ENCODE data around the gene CAPN14.

DNA sequence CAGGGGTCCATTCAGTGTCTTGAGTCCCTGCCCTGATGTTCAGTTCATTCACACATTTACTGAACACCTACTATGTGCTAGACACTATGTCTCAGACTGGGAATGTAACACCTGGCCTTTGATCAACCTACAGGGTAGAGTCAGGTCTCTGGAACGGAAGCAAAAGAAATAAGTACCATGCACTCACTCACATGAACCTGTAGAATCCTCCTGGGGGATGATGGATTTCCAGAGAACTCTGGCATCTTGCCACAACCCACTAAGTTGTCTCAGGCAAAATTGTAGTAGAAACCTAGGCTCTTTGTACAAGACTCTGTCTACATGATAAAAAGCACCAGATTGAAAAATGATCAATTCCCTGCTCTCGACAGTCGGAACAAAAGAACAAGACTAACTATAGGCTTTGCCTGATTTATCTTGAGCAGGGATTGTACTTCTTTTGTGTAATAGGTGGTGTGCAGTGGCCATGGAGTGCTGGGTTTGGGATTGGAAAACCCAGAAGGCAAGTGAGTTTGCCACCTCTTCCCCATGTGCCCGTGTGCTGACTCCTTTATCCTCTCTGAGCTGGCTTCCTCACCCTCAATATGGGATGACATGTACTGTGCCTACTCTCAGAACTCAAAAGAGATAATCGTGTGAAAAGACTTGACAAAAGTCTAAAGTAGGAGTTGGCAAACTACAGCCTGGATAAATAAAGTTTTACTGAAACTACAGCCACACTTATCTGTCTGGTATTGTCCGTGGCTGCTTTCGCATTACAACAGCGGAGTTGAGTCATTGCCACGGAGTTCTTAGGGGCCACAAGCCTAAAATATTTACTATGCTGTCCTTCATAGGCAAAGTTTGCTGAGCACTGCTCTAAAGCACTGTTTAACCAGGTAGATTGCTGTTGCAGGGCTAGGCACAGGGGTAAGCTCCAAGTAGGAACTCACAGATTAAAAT, 4.4 kb downstream of the CAPN14 start:
- TF ChIP-seq TOX (CRISPR knock-in tag; IDR thresholded peaks at IDR 0.05; ENCODE audit: borderline replicate concordance) (no peak), ZFP30 (CRISPR knock-in tag; IDR thresholded peaks at IDR 0.05) (no peak), ZNF8 (CRISPR knock-in tag; IDR thresholded peaks at IDR 0.05) (no peak), CSDC2 (CRISPR knock-in tag; IDR thresholded peaks at IDR 0.05) (no peak), ZC3H10 (CRISPR knock-in tag; IDR thresholded peaks at IDR 0.05) (no peak)
- TF ChIP-seq, protein P1, sequence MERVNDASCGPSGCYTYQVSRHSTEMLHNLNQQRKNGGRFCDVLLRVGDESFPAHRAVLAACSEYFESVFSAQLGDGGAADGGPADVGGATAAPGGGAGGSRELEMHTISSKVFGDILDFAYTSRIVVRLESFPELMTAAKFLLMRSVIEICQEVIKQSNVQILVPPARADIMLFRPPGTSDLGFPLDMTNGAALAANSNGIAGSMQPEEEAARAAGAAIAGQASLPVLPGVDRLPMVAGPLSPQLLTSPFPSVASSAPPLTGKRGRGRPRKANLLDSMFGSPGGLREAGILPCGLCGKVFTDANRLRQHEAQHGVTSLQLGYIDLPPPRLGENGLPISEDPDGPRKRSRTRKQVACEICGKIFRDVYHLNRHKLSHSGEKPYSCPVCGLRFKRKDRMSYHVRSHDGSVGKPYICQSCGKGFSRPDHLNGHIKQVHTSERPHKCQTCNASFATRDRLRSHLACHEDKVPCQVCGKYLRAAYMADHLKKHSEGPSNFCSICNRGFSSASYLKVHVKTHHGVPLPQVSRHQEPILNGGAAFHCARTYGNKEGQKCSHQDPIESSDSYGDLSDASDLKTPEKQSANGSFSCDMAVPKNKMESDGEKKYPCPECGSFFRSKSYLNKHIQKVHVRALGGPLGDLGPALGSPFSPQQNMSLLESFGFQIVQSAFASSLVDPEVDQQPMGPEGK (CRISPR knock-in tag; IDR thresholded peaks at IDR 0.05; ENCODE audit: borderline replicate concordance) = no peak
